Stimulated activated CD4-positive, alpha-beta T cell treated with anti-CD3 and anti-CD28 coated beads, TNF-alpha, amount 100 ng/mL, for 4 hours (primary cell): ENCODE results near the gene FOXL3.

ENCODE experiments used
- DNase-seq, 3 experiments: peaks; one replicate each; pipeline ENCODE4 v3.0.0-alpha.2; 2020; ENCODE audit warnings: low read depth in 3 of 3

The FOXL3 gene

GRCh38 chr7:338295-339061 lies 48.5 kb downstream of the FOXL3 start:
- no peak for DNase-seq

GRCh38 chr7:339062-339342 lies 49.0 kb downstream of the FOXL3 start:
- no peak for DNase-seq

GRCh38 chr7:339696-340095 lies 49.7 kb downstream of the FOXL3 start:
- DNase-seq, result no peak

GRCh38 chr7:340200-340937 lies 50.4 kb downstream of the FOXL3 start:
- no peak for DNase-seq
